Thyroid gland (tissue), 4 donors: ENCODE measurements around the gene RAB27B.

ENCODE experiments used
- CTCF ChIP-seq, 6 experiments: fragments of 200-600 bp in 3 of 6; fragments of 450-650 bp in 3 of 6; sonication (generic) in 3 of 6; IDR thresholded peaks; one replicate each; pipeline ENCODE4 v1.5.1; 2016 to 2019; ENCODE audit warnings: antibody characterized with exemption in 6 of 6, mild to moderate bottlenecking in 2 of 6, inconsistent platforms in 1 of 6, moderate library complexity in 1 of 6
- POLR2A ChIP-seq, 2 donors: fragments of 450-650 bp; IDR thresholded peaks; one replicate each; pipeline ENCODE4 v1.6.1; 2017; ENCODE audit warnings: antibody characterized with exemption in 2 of 2, mild to moderate bottlenecking in 2 of 2, moderate library complexity in 1 of 2

GRCh38 chr18:54883816-54884604 is 55.7 kb downstream of the RAB27B start:
- TF ChIP-seq CTCF (IDR thresholded peaks at IDR 0.05) (no peak), POLR2A (IDR thresholded peaks at IDR 0.05) (no peak)
